Thyroid gland (tissue), 4 donors: ENCODE data around the gene FBXO21. TPM values are rescaled to one million over a fixed set of nuclear protein-coding genes. Genes with fewer than 3 reads are reported as not detected.
"Not testable (repeated sequence)": the region's sequence is repeated elsewhere in the genome, so short reads cannot be mapped to it uniquely, and the experiment has no call there.

Source experiments
- DNase-seq, 2 donors: peaks; one replicate each; pipeline ENCODE4 v3.0.0-alpha.2; 2019
- H3K27ac ChIP-seq, 3 donors: fragments of 200-600 bp; sonication (generic); 1 replicate in 2 of 3; 2 replicates in 1 of 3; pipeline ENCODE4 v1.5.1; 2016 to 2019; ENCODE audit warnings: mild to moderate bottlenecking in 1 of 3, moderate library complexity in 1 of 3
- H3K27me3 ChIP-seq: fragments of 200-600 bp; sonication (generic); one replicate; pipeline ENCODE4 v1.5.1; 2019
- H3K36me3 ChIP-seq, 2 donors: fragments of 200-600 bp; sonication (generic); one replicate each; pipeline ENCODE4 v1.5.1; 2016 to 2019
- H3K4me1 ChIP-seq, 2 donors: fragments of 200-600 bp; sonication (generic); one replicate each; pipeline ENCODE4 v1.5.1; 2017 to 2019
- H3K4me3 ChIP-seq, 3 donors: fragments of 200-600 bp; sonication (generic); replicated peaks in 1 of 3; 1 replicate in 2 of 3; 2 replicates in 1 of 3; pipeline ENCODE4 v1.5.1; 2016; ENCODE audit warnings: mild to moderate bottlenecking in 1 of 3
- H3K9me3 ChIP-seq: fragments of 200-600 bp; sonication (generic); one replicate; pipeline ENCODE4 v1.5.1; 2017
- POLR2A ChIP-seq, 2 donors: fragments of 450-650 bp; IDR thresholded peaks; one replicate each; pipeline ENCODE4 v1.6.1; 2017; ENCODE audit warnings: antibody characterized with exemption in 2 of 2, mild to moderate bottlenecking in 2 of 2, moderate library complexity in 1 of 2
- WGBS, 2 donors: methylation state at CpG; one replicate each; pipeline ENCODE4 v1.1.5; 2017; 5-methylcytosine and 5-hydroxymethylcytosine counted together
- intact Hi-C: fragments of 100-400 bp; cut with DNase I; formaldehyde crosslinking; loops from one replicate; pipeline ENCODE4 v1.15.1; 2023
- total RNA-seq, 4 donors: library from RNA; depleted of rRNA; stranded (reverse); fragments of >200 nt; gene quantifications; one replicate each; pipeline ENCODE4 v1.2.3, GENCODE V29; 2016
- TF ChIP-seq, protein P1 (sequence below), 6 experiments: fragments of 200-600 bp in 3 of 6; fragments of 450-650 bp in 3 of 6; sonication (generic) in 3 of 6; IDR thresholded peaks; one replicate each; pipeline ENCODE4 v1.5.1; 2016 to 2019; ENCODE audit warnings: antibody characterized with exemption in 6 of 6, mild to moderate bottlenecking in 2 of 6, inconsistent platforms in 1 of 6, moderate library complexity in 1 of 6

Gene FBXO21
- total RNA-seq, 4 donors from 2014 or later = 90.6 to 298 (median 196) TPM

DNA sequence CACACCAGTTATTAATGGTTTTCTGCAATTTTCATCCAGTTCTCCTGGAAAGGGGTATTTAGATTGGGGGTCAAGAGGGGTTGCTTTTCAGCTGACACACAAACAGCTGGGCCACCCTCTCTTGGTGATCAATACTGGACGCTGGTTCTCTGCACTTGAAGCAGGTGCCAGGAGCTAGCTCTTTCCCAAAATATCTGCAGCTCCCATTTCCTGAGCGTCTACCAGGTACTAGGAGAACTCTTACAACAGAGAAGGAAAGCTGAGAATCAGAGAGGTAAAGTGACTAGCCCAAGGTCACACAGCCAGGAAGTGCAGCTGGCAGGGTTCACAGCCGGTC, 92.3 kb downstream of the FBXO21 start:
- peaks cover 21 to 46% of the 10 kb centered on the region in 2 donors for H3K4me1 ChIP-seq
- peak overlapping the region in 1 of 3 donors; percentile 51 for H3K4me3 ChIP-seq
- intact Hi-C loops = no loop called here
- DNase-seq = no peak
- H3K36me3 ChIP-seq = no peaks in the 10 kb centered on the region
- no peaks in the 10 kb centered on the region for H3K9me3 ChIP-seq
- WGBS, 2 donors = 62 to 74% methylated on average over 3 of the region's 3 CpGs
- no peaks in the 10 kb centered on the region for H3K27me3 ChIP-seq
- no peak for TF ChIP-seq POLR2A (IDR thresholded peaks at IDR 0.05)
- TF ChIP-seq, protein P1, sequence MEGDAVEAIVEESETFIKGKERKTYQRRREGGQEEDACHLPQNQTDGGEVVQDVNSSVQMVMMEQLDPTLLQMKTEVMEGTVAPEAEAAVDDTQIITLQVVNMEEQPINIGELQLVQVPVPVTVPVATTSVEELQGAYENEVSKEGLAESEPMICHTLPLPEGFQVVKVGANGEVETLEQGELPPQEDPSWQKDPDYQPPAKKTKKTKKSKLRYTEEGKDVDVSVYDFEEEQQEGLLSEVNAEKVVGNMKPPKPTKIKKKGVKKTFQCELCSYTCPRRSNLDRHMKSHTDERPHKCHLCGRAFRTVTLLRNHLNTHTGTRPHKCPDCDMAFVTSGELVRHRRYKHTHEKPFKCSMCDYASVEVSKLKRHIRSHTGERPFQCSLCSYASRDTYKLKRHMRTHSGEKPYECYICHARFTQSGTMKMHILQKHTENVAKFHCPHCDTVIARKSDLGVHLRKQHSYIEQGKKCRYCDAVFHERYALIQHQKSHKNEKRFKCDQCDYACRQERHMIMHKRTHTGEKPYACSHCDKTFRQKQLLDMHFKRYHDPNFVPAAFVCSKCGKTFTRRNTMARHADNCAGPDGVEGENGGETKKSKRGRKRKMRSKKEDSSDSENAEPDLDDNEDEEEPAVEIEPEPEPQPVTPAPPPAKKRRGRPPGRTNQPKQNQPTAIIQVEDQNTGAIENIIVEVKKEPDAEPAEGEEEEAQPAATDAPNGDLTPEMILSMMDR (IDR thresholded peaks at IDR 0.05) = no peak
- no peak overlapping the region for H3K27ac ChIP-seq

- Histone ChIP-seq H3K36me3 (no peaks in the 10 kb centered on the region), H3K4me3 (no peak overlapping the region), H3K27ac (no peak overlapping the region), H3K27me3 (no peaks in the 10 kb centered on the region), H3K4me1 (peaks cover 21 to 46% of the 10 kb centered on the region in 2 donors), H3K9me3 (no peaks in the 10 kb centered on the region)
- TF ChIP-seq, protein P1 (IDR thresholded peaks at IDR 0.05) = no peak
- no peak for TF ChIP-seq POLR2A (IDR thresholded peaks at IDR 0.05)
- DNase-seq = no peak
- 51 to 54% methylated on average over 8 of the region's 8 CpGs for WGBS, 2 donors
- intact Hi-C loops = no loop called here
Measured at GRCh38 chr12:117097159-117097558, 93.1 kb downstream of the FBXO21 start.

GRCh38 chr12:117096501-117097042, 93.7 kb downstream of the FBXO21 start:
- peaks cover 21 to 46% of the 10 kb centered on the region in 2 donors for H3K4me1 ChIP-seq
- no peaks in the 10 kb centered on the region for H3K36me3 ChIP-seq
- H3K4me3 ChIP-seq = no peak overlapping the region
- DNase-seq = no peak
- H3K9me3 ChIP-seq = no peaks in the 10 kb centered on the region
- intact Hi-C loops = no loop called here
- 82 to 83% methylated on average over 11 of the region's 11 CpGs for WGBS, 2 donors
- TF ChIP-seq POLR2A (IDR thresholded peaks at IDR 0.05) = no peak
- TF ChIP-seq, protein P1 (IDR thresholded peaks at IDR 0.05) = no peak
- no peaks in the 10 kb centered on the region for H3K27me3 ChIP-seq
- no peak overlapping the region for H3K27ac ChIP-seq

DNA sequence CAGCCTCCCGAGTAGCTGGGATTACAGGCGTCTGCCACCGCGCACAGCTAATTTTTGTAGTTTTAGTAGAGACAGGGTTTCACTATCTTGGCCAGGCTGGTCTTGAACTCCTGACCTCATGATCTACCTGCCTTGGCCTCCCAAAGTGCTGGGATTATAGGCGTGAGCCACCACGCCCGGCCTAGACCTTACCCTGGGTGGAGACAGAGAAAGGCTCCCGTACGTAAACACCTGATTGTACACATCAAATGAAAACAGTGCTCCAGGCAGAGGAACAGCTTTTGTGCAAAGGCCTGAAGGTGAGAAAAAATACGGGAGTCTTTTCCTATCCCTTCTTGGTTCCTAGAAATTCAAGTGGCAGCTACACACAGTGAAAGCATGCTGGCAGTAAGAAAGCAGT, 95.1 kb downstream of the FBXO21 start:
- WGBS, 2 donors = 84 to 91% methylated on average over 10 of the region's 10 CpGs
- peaks cover 27 to 51% of the 10 kb centered on the region in 2 donors for H3K4me1 ChIP-seq
- H3K4me3 ChIP-seq, H3K27ac ChIP-seq, DNase-seq, intact Hi-C loops, H3K27me3 ChIP-seq, H3K36me3 ChIP-seq, H3K9me3 ChIP-seq: not testable (repeated sequence)

- no peak overlapping the region for H3K4me3 ChIP-seq
- H3K9me3 ChIP-seq = no peaks in the 10 kb centered on the region
- no peaks in the 10 kb centered on the region for H3K27me3 ChIP-seq
- H3K4me1 ChIP-seq = peaks cover 22 to 42% of the 10 kb centered on the region in 2 donors
- 27 to 34% methylated on average over 18 of the region's 18 CpGs for WGBS, 2 donors
- peak; percentile 68 to 71 for DNase-seq
- H3K27ac ChIP-seq = peak overlapping the region; percentile 9 to 52 (median 44)
- intact Hi-C loops = no loop called here
- no peaks in the 10 kb centered on the region for H3K36me3 ChIP-seq
- TF ChIP-seq, protein P1 (IDR thresholded peaks at IDR 0.05) = no peak
- no peak for TF ChIP-seq POLR2A (IDR thresholded peaks at IDR 0.05)
Measured at GRCh38 chr12:117093918-117094630, 96.2 kb downstream of the FBXO21 start.
